NB4 (cell line): ENCODE results near the gene PIGR.

Experiments used
- DNase-seq: peaks from one replicate; pipeline ENCODE4 v3.0.0; 2010; ENCODE audit warnings: low read depth
- H3K4me3 ChIP-seq: one replicate; pipeline ENCODE4 v1.5.1; 2011; ENCODE audit warnings: mild to moderate bottlenecking, low read depth, low read length, moderate library complexity
- CTCF ChIP-seq: IDR thresholded peaks from one replicate; pipeline ENCODE4 v1.5.1; 2012; ENCODE audit warnings: low read depth, low read length
- MYC ChIP-seq: IDR thresholded peaks from 2 replicates; pipeline ENCODE4 v1.6.1; 2011; ENCODE audit warnings: low read depth, low read length
- POLR2A ChIP-seq: IDR thresholded peaks from 2 replicates; pipeline ENCODE4 v1.6.1; 2011; ENCODE audit warnings: mild to moderate bottlenecking; ENCODE audit not compliant: insufficient read length; ENCODE audit errors: extremely low read depth
- TF ChIP-seq, protein P1 (sequence below): IDR thresholded peaks from 2 replicates; pipeline ENCODE4 v1.6.1; 2011; ENCODE audit warnings: low read depth, low read length

PIGR gene

GRCh38 chr1:206931709-206932108, 14.6 kb downstream of the PIGR start:
- DNase-seq, result no peak
- no peak overlapping the region for H3K4me3 ChIP-seq
- TF ChIP-seq MYC, result no peak
- TF ChIP-seq, protein P1, sequence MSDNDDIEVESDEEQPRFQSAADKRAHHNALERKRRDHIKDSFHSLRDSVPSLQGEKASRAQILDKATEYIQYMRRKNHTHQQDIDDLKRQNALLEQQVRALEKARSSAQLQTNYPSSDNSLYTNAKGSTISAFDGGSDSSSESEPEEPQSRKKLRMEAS, result no peak
- no peak for TF ChIP-seq POLR2A
- peak; percentile 8 for TF ChIP-seq CTCF

DNA sequence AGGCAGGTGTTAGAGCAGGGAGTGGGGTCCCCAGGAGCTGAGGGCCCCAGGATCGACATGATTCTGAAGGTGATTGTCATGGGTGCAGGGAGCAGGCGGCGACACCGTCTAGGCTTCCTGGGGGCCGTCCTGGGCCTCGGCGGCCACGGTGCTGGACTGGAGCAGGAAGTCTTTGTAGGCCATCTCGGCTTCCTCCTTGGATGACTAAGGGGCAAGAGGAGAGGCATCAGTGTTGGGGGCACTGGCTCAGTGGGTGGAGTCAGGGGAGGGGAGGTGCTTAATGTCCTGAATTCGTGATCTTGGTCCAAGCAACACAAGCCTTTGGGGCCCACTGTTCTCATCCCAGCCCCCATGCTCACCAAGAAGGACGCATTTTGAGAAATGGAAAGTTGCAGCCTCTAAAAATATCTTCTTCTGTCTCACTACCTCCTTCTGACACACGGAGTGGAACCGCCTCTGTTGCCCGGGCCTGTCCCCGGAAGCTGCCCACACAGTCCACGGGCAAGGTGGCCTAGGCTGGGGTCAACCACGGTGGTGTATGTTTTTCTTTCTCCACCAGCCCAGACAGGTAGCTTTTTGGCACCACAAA, 16.0 kb downstream of the PIGR start:
- no peak overlapping the region for H3K4me3 ChIP-seq
- TF ChIP-seq POLR2A, result no peak
- TF ChIP-seq, protein P1, result no peak
- no peak for TF ChIP-seq MYC
- no peak for TF ChIP-seq CTCF
- no peak for DNase-seq

DNA sequence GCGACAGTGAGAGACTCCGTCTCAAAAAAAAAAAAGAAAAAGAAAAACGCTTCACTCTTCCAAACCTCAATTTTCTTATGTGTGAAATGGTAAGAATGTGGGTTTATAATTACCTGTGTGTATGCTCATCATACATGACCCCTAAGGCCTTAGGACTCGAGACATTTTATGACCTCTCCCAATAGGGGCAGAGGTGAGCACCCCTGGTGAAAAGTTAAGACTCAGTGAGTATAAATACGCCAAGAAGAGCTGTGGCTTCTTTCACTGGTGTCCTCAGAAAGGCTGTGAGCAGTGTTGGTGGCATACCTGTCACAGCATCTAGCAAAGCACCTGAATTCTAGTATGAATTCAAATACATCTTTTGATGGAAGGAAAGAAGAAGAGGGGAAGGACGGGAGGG, 16.7 kb downstream of the PIGR start:
- H3K4me3 ChIP-seq, result no peak overlapping the region
- no peak for DNase-seq
- TF ChIP-seq, protein P1, result no peak
- TF ChIP-seq POLR2A, result no peak
- no peak for TF ChIP-seq MYC
- no peak for TF ChIP-seq CTCF

DNA sequence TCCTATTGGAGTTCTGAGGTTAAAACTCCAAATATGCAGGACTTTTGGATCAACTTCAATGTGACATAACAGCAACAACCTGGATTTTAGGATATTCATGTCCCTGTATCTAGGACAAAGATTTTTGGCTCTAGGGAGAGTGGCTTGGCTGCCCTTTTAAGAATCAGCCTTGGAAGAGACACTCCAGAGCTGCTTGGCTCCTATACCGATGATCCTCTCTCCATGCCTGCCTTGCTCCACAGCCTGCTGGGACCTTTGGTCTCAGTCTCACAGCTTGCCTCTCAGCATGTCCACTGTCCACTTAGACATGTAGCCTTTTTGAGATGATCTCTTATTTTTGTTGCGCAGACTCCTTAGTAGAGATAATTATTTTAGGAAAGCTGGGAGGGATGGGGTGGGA, 20.0 kb downstream of the PIGR start:
- DNase-seq, result no peak
- no peak overlapping the region for H3K4me3 ChIP-seq
- TF ChIP-seq, protein P1, result no peak
- TF ChIP-seq CTCF, result no peak
- no peak for TF ChIP-seq POLR2A
- TF ChIP-seq MYC, result no peak

DNA sequence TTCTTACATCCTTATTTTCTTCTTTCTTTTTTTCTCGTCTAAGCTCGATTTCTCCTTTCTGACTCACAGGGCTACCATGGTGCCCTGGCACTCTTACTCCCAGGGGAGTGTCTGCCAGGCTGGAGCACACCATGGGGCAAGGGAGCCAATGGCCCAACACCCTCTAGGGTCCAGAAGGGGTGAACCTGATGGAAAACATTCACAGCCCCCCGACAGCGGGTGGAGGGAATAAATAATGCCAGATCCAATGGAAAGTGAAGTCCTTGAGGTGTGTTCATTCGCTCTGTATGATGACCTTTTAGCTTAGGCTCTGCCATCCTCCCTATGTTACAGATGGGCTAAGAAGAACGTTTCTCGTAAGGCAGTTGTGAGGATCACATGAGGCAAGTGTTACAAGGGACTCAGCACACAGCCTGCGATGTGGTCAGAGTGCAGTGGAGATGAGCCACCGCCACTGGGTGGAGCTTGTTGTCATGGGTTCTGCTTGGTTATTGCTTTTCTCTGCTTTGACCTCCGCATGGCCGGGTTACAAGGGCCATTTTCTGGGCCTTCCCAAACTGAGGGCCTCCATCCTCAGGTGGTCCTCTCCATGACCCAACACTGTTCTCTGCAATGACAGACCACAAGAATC, 21.0 kb downstream of the PIGR start:
- DNase-seq, result peak; percentile 61
- TF ChIP-seq POLR2A (no peak), CTCF (no peak), MYC (no peak)
- TF ChIP-seq, protein P1, result no peak
- no peak overlapping the region for H3K4me3 ChIP-seq
